H7 (cell line): ENCODE data around the gene LRP1-AS. TPM values are rescaled to one million over a fixed set of nuclear protein-coding genes. Genes with fewer than 3 reads are reported as not detected.

Source experiments
- DNase-seq: peaks from one replicate; pipeline ENCODE4 v3.0.0; 2012
- H3K27me3 ChIP-seq: 2 replicates; pipeline ENCODE4 v1.6.0; 2011; ENCODE audit warnings: mild to moderate bottlenecking, low read length; ENCODE audit not compliant: control insufficient read depth, insufficient read depth
- H3K36me3 ChIP-seq: replicated peaks from 2 replicates; pipeline ENCODE4 v1.5.1; 2011; ENCODE audit warnings: low read length; ENCODE audit not compliant: control insufficient read depth, insufficient read depth
- H3K4me3 ChIP-seq: 2 replicates; pipeline ENCODE4 v1.5.1; 2011; ENCODE audit warnings: low read depth, mild to moderate bottlenecking, control low read depth, low read length, moderate library complexity; ENCODE audit not compliant: insufficient read depth
- total RNA-seq: library from RNA; depleted of rRNA; stranded (reverse); fragments of >200 nt; shearing (Covaris generic); gene quantifications from 2 replicates; pipeline ENCODE4 v1.2.3, GENCODE V29; 2014

The LRP1-AS gene
- total RNA-seq, 1 experiment from 2014 or later = not detected

DNA sequence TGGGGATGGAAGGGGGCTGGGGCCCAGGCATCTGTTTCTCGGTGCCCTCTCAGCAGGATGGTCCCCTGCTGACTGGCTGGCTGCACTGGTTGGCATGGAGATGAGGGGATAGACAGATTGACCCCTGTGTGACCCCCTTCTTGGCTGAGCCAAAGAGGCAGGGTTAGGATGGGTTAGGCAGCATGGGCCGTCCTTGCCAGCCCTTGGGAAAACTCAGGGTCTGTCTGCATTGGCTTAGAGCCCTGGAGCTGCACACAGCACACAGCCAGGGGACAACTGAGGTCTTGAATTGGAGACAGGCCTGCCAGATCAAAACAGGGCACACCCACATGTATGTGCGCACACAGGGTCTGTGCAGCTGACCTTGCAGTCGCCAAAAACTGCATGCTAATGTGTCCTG is 11.2 kb upstream of the LRP1-AS start:
- Histone ChIP-seq H3K36me3 (peaks cover 68% of the 10 kb centered on the region), H3K4me3 (no peak overlapping the region), H3K27me3 (no peaks in the 10 kb centered on the region)
- no peak for DNase-seq

GRCh38 chr12:57158186-57158585 is 10.8 kb upstream of the LRP1-AS start:
- no peak for DNase-seq
- Histone ChIP-seq H3K4me3 (no peak overlapping the region), H3K36me3 (peaks cover 69% of the 10 kb centered on the region), H3K27me3 (no peaks in the 10 kb centered on the region)

- DNase-seq = no peak
- Histone ChIP-seq H3K4me3 (no peak overlapping the region), H3K36me3 (peaks cover 69% of the 10 kb centered on the region), H3K27me3 (no peaks in the 10 kb centered on the region)
These were observed 10.3 kb upstream of the LRP1-AS start for GRCh38 chr12:57157588-57158173.

- H3K4me3 ChIP-seq = no peak overlapping the region
- no peak for DNase-seq
- H3K27me3 ChIP-seq = no peaks in the 10 kb centered on the region
- peaks cover 64% of the 10 kb centered on the region for H3K36me3 ChIP-seq
These were observed 9.4 kb upstream of the LRP1-AS start for GRCh38 chr12:57156701-57157403.

GRCh38 chr12:57154804-57155434 is 7.5 kb upstream of the LRP1-AS start:
- H3K4me3 ChIP-seq = no peak overlapping the region
- H3K36me3 ChIP-seq = peaks cover 48% of the 10 kb centered on the region
- no peaks in the 10 kb centered on the region for H3K27me3 ChIP-seq
- no peak for DNase-seq

- Histone ChIP-seq H3K27me3 (no peaks in the 10 kb centered on the region), H3K36me3 (peaks cover 46% of the 10 kb centered on the region), H3K4me3 (no peak overlapping the region)
- DNase-seq = no peak
These were observed 6.7 kb upstream of the LRP1-AS start for GRCh38 chr12:57154076-57154475.

DNA sequence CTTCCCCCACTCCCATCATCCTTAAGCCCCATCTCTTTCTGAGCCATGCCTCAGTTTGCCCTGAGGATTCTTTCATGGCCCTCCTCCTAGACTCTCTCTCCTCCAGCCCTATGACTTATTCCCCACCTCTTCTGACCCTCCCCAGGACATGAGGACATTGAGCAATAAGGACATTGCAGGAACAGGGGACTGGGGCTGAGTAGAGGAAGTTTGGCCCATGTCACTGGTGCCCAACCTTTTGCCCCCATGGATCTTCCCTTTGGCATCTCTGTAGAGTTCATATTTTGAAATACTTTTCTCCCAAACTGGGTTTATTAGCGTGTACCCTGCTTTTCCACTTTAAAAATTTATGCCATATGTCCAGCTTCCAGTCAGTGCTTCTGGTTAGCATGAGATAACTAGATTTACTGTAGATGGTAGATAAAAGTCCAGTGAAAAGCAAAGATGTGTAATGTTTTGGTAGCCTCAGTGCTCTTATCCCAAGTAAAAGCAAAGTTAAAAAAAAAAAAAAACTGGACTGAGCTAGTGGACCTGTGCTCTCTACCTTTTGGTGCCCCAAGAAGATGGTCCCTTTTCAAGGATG is 6.1 kb upstream of the LRP1-AS start:
- Histone ChIP-seq H3K27me3 (no peaks in the 10 kb centered on the region), H3K36me3 (peaks cover 42% of the 10 kb centered on the region), H3K4me3 (no peak overlapping the region)
- no peak for DNase-seq

DNA sequence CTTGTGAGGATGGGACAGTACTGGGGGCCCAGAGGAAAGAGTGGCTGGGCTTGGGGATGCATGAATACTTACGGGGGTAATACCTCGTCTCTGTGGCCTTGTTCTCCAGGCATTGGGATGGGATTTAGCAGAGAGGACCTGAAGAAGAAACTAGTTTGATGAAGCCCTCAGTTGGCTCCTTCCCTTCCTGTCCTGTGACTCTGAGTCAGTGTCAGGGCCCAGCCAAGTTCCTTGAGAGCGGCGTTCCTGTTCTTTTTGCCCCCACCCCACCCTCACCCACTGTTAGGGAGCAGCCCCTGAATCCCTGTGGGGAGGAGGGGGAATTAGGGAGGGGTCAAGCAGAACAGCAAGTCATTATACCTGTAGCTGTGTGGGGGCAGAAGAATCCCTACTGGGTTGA is 5.2 kb upstream of the LRP1-AS start:
- H3K36me3 ChIP-seq = peaks cover 36% of the 10 kb centered on the region
- H3K27me3 ChIP-seq = no peaks in the 10 kb centered on the region
- no peak for DNase-seq
- no peak overlapping the region for H3K4me3 ChIP-seq

DNA sequence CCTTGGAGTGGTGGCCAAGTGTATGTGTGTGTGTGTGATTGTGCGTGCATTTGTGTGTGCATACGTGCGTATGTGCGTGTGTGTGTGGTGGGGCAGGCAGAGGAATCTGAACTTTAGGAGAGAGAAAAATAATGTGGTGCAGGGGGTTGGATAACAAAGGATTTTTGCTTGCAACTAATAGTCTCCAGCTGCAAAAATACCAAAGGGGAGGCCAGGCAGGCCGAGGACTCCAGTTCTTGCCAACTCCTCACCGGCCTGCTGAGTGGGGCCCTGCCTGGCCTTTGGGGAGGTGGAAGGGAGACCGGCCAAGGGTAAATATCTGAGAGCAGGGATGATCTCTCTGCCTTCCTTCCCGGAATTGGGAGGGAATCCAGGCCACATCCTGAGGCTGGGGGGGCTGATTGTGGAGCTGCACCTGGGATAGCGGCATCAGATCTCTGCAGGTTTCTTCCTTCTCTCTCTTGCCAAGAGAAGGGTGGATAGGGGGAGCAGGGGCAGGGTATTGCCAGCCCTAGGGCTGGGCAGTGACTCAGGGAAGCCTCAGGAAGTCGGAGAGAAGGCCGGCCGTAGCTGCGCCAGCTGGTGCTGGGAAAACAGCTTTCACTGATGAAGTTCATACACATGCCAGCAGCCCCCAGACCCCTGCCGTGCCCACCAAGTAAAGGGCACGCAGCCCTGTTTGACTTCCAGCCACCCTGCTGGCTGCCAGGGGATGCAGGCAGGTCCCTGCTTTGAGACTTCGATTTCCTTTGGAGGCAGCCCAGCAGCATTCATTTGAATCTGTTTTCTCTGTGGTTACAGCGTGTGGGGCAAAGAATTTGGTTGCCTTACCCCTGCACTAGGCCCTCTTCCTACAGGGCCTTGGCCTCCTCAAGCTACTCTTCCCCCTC is 4.6 kb upstream of the LRP1-AS start:
- Histone ChIP-seq H3K4me3 (no peak overlapping the region), H3K36me3 (peaks cover 38% of the 10 kb centered on the region), H3K27me3 (no peaks in the 10 kb centered on the region)
- peak; percentile 76 for DNase-seq

GRCh38 chr12:57150400-57151000 is 3.1 kb upstream of the LRP1-AS start:
- H3K36me3 ChIP-seq = peaks cover 35% of the 10 kb centered on the region
- H3K27me3 ChIP-seq = no peaks in the 10 kb centered on the region
- H3K4me3 ChIP-seq = no peak overlapping the region
- DNase-seq = no peak

- DNase-seq = no peak
- Histone ChIP-seq H3K27me3 (no peaks in the 10 kb centered on the region), H3K36me3 (peaks cover 36% of the 10 kb centered on the region), H3K4me3 (no peak overlapping the region)
These were observed 2.0 kb upstream of the LRP1-AS start for GRCh38 chr12:57149245-57149900.

GRCh38 chr12:57148469-57149244 is 1.2 kb upstream of the LRP1-AS start:
- Histone ChIP-seq H3K27me3 (no peaks in the 10 kb centered on the region), H3K36me3 (peaks cover 31% of the 10 kb centered on the region), H3K4me3 (no peak overlapping the region)
- DNase-seq = no peak

DNA sequence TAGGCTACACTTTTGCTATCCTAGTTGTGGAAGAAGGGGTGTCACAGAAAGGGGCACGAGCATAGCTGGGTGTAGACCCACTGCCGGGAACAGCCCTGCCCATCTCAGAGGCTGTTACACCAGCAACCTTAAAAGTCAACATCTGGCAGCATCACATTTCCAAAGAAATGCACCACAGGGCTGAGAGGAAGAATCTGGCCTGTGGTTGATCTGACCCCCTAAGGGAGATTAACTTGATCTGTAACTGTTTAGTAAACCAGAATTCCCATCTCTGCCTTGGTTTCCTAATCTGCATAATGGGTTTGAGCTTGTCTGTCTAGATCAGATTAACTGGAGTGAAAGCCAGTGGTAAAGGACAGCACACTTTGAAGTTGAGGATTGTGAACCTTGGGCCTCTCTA is 1.3 kb downstream of the LRP1-AS start:
- Histone ChIP-seq H3K4me3 (no peak overlapping the region), H3K27me3 (no peaks in the 10 kb centered on the region), H3K36me3 (peaks cover 47% of the 10 kb centered on the region)
- no peak for DNase-seq
